Bone marrow (tissue), 2 donors: ENCODE data around the gene AVPR1A.
"Not testable (repeated sequence)": the region's sequence is repeated elsewhere in the genome, so short reads cannot be mapped to it uniquely, and the experiment has no call there.

Experiments
- DNase-seq, 2 donors: peaks; one replicate each; lab custom pipeline; 2025; lab: John Stamatoyannopoulos, UW

Gene AVPR1A

DNA sequence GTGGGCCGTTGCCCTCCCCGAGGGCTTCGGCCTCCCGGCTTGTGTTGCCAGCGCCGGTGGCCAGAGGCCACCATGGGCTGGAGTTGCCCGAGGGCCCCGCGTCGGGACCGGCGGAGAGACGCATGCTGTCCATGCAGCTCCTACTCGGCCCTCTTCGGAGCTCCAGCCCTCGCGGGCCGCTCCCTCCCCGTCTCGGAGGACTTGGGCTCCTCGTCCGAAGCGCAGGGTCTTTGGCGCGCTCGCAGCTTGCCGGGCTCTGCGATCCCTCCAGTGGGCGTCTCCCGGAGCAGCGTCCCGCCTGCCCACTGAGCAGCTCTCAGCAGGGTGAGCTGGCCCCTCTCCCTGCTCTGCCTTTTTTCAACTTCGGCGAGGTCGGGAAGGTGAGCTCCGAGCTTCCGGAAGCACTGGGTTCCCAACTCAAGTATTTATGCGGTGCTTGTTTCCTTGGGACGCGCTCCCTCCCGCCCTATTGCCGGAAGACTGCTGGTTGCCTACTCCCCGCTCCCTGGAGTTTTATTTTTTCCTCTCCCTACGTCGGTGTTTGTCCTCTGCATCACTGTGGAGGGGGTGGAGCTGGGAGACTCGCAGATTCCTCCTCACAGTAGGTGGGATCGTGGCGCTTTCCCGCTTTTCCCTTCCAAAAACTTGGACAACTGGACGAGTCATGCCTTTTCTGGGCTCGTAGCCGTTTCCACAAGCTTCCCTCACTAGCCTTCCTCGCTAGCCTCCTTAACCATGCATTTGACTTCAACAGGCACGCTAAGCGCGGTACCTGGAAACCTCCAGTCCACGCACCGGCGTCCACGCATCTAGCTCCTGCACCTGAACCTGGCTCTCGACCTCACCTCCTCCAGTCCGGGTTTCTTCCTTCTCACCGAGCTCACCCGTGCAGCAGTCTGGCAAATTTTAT is at the start of gene AVPR1A:
Gene AVPR1A, minus strand, starts transcription at position 489 of the 910 bp plus-strand sequence. Its CDS starts 365 bp downstream, at position 124.
- no peak for DNase-seq

DNA sequence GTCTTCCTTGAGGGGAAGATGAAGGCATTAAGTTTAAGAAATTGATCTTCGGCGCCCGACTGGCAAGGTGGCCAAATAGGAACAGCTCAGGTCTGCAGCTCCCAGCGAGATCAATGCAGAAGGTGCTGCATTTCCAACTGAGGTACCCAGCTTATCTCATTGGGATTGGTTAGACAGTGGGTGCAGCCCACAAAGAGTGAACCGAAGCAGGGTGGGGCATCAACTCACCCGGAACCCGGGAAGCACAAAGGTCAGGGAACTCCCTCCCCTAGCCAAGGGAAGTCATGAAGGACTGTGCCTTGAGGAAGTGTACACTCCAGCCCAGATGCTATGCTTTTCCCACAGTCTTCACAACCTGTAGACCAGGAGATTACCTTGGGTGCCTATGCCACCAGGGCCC is 45.2 kb upstream of the AVPR1A start:
- no peak for DNase-seq

DNA sequence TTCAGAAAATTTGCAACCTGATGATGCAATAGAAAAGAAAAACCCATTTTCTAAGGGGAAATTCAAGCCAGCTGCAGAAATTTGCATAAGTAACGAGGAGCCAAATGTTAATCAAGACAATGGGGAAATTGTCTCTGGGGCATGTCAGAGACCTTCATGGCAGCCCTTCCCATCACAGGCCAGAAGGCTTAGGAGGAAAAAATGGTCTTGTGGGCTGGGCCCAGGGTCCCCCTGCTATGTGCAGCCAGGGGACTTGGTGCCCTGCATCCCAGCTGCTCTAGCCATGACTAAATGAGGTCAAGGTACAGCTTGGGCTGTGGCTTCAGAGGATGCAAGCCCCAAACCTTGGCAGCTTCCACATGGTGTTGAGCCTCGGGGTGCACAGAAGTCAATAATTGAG is 28.2 kb upstream of the AVPR1A start:
- DNase-seq = no peak

DNA sequence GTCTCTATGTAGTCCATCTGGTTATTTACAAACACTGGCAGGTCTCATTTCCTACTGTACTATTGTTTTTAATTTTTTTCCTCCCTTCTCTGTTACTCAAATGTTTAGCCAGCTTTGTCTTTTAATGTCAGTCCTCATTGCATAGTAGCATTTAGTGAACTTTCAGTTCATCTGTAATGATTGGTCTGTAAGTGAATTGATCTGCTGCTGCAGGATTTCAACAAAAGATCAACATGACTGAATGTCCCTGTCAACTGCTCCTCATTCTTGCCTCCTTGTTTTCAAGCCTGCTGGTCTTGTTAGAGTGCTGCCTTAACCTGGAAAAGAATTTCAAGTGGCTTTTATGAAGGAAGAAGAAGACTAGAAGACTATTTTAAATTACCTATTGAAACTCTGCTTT is 19.3 kb upstream of the AVPR1A start:
- DNase-seq = no peak

DNA sequence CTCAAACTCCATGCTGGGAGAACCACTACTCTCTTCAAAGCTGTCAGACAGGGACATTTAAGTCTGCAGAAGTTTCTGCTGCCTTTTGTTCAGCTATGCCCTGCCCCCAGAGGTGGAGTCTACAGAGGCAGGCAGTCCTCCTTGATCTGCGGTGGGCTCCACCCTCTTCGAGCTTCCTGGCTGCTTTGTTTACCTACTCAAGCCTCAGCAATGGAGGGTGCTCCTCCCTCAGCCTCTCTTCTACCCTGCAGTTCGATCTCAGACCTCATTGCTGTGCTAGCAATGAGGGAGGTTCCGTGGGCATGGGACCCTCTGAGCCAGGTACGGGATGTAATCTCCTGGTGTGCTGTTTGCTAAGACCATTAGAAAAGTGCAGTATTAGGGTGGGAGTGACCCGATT is 16.7 kb upstream of the AVPR1A start:
- DNase-seq = not testable (repeated sequence)

DNA sequence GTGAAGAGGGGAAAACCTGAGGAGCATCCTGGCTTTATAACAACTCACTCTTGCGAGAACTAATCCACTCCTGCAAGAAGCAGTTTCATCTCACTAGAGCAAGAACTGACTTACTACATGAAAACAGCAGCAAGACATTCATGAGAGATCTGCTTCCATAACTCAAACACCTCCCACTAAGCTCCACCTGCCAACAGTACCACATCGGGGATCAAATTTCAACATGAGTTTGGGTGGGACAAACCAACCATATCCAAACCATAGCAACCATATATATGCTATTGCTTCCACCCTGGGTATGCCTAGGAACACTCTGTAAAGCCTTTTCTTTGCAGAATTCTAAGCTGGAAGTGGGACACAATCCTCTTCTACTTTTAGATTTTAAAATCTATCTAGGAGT is 13.9 kb upstream of the AVPR1A start:
- DNase-seq = no peak

DNA sequence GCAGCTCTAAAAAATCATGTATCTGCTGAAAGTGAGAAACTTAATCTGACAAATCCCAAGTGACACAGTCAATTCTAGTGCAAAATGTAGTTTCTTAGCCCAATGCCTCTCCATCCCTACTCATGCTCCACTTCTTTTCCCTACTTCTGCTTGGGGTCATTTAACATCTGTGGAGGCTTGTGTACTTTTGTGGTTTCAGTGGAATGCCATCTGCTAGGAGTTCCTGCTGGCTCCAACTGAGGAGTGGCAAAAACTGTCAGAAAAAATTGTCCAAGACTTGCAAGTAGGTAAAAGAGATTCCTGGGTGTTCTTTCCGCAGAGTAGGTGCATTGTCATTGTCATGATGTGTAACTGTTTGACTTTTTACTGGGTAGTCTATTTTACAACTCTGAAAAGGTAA is 12.5 kb upstream of the AVPR1A start:
- DNase-seq = no peak

DNA sequence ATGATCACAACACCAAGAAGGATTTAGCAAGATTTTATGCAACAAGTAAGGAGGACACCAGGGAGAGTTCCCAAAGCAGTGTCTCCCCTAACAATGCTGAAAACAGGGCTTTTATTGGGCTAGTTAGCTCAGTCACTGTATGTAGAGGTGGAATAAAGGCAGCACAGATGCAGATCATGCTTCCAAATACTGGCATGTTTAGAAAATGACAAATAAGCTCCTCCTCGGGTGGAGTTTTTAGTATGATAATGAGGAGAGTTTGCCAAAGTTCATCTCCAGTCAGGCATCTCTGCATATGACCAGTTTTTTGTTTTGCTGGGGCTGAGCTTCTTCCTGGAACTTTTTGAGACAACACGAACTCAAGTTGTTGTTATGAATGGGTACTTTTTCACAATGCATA is 4.4 kb upstream of the AVPR1A start:
- no peak for DNase-seq

DNA sequence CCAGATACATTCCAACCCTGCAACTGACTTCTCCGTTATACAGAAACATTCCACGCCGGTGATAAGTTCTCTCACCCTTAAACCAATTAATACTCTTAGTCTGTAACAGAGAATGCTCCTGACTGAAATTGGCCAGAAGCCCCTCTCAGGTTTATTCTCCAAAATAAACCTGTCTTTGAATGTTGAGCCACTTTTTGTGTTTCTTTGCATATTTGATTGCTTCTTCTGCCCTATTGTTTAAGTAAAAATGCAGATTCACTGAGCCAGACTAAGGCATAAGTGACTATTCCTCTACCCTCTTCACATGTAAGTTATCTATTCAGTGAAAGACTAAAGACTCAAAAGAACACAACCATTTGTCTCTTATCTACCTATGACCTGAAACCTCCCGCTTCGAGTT is 3.6 kb upstream of the AVPR1A start:
- DNase-seq = no peak

DNA sequence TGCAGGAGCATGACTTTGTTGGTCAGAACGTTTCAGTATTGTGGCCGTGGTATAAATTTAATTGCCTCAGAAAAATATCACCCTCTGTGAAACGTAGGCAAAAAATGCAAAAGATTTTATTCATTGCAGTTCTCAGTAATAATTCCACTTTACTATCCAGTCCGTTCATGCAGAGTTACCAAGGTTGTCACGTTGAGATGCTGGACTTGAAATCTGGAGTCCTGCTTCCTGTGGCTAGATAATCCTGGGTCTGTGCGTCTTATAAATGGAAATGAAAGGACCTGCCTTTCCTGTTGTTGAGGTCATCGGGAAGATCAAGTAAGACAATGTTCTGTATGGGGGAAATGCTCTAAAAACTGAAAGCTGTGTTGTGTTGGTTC is 1.3 kb upstream of the AVPR1A start:
- DNase-seq = no peak

DNA sequence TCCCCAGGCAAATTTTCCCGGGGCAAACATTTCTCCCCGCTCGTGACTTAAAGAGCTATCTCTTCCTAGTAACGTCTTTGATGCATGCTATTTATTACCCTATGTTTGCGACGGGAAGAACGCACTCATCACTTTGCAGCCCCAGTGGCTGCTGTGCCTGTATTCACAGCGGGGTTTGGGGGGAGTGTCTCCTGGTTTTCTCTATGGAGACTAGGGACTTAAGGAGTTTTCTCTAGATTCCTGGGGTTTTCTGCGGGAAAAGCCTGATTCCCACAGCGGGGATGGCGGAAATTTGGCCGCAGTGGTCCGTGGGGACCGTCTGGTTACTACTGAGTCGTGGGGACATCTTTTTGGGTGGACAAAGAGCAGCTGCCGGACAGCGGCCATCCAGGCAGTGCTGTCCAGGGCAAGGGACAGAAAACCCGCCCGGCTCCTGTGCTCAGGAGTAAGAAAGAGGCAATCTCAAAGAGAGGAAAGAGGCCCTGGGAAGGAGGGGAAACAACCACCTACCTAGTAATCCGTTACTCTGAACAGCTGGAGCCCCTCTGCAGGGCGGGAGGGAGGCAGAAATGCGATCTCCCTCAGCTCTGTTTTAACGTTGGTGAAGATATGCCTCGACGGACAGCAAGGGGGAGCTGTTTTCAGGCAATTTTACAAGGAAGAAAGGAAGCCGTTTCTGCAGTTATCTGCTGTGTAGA is 771 bp upstream of the AVPR1A start:
- peak in 1 of 2 donors; percentile 6 for DNase-seq

DNA sequence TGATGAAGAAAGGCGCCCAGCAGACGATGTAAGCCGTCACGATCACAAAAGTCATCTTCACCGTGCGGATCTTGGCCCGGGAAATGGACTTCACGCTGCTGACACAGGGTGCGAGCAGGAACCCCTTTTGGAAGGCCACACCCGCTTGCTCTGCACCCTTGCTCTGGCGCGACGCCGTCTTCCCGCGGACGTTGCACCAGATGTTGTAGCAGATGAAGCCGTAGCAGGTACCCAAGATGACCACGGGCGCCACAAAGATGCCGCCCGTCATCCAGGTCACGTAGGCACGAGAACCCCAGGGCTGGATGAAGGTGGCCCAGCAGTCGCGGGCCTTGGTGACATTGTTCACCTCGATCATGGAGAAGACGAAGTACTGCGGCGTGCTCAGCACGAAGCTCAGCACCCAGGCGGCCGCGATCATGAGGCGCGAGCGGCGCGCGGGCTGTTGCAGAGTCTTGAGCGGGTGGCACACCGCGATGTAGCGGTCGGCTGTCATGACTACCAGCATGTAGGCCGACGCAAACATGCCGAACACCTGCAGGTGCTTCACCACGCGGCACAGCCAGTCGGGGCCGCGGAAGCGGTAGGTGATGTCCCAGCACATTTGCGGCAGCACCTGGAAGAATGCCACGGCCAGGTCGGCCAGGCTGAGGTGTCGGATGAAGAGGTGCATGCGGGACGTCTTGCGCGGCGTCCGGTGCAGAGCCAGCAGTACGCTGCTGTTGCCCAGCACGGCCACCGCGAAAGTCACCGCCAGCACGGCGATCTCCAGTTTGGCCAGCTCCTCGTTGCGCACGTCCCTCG is 890 bp downstream of the AVPR1A start:
- DNase-seq = no peak

DNA sequence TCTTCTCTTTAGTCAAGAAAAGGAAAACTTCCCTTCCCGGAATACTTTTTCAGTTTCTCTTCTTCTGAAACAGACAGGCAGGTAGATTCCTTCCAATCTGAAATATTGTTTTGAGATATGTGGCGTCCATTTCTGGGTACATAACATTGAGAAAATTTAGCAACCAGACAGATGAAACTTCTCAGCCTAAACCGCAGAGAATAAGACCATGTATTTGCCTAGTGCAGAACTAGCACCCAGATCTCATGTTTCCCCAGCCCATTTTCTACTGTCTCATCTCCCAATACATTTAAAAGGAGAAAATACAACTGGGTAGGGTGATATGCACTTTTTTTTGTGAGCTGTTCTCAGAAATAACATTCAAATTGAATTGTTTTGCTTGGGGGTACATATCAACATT is 6.4 kb downstream of the AVPR1A start:
- no peak for DNase-seq

DNA sequence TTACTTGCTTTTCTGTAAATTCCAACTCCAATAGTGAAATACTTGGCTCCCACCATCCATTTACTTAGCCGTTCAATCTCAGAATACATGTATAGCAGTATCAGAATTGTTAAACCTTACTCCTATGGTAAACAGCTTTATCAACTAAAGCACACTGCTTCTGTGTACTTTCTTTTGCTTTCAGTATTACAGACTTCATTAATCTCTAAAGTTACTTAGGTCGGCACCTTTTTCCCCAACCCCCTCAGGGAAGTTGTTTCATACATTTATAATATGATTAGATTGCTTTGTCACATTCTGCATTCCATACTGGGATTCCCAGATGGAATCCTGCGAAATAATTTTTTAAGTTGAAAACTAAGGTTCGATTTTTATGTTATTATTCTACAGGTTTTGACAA is 12.5 kb downstream of the AVPR1A start:
- no peak for DNase-seq

DNA sequence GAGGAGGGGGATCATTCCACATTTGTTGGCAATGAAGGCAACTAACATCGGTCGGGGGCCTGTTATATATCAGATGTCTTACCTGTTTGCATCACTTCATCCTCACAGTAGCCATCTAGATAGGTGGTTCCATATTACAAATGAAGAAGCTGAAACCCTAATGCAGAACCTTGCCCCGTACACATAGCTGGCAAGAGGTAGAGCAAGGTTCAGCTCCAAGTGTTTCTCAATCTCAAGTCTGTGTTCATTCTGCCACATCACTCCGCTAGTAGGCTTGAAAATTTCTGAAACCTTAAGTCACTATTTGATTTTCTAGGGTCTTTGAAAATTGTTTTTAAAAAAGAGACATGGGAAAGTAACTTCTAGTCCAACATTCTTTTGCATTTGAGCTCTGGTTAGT is 17.0 kb downstream of the AVPR1A start:
- DNase-seq = no peak

DNA sequence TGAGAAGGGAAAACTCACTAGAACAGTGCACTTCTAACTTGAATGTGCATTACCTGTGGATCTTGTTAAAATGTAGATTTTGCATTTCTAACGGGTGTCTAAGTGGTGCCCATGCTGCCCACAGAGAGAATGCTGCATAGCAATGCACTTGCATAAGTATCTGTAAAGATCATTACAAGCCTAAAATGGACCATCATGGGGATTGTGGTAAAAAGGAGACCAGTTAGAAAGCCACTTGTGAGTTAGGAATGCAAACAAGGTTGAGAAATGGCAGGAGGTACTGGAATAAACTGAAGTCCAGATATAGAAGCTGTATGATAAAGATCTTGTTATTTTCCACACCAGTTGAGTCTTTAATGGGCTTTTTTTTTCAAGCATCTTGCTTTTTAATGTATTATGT is 18.8 kb downstream of the AVPR1A start:
- no peak for DNase-seq

DNA sequence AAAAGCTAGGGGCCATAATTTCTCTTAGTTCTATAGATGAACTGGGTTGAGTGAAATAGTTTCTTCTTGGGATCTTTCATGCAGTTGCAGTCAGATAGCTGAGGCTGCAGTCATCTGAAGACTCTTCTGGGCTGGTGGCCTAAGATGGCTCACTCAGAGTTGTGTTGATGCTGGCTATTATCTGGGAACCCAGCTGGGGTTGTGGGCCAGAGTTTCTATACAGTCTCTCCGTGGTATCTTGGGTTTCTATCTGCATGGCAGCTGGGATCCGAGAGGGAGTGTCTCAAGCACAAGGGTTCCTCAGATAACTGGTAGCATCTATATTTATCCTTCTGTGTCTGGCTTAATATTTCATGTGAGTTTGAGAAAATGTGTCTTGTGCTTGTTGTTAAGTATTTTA is 21.1 kb downstream of the AVPR1A start:
- no peak for DNase-seq

DNA sequence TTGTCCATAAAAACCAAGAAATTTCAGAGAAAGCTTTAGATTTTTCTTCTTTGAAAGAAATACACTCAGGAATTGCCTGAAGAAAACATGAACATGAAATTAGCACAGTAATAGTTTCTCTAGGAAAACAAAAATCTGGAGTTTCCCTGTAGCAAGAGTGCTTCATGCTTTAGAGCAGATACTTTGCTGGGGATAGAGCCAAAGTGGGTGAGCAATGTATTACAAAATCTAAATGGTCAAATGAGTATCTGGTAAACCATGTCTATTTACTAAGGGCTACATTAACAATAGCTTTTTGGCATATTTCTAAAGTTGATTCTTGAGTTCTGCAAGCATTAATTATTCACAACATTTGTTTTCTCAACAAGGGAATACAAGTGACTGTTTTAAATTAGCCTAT is 26.2 kb downstream of the AVPR1A start:
- no peak for DNase-seq

DNA sequence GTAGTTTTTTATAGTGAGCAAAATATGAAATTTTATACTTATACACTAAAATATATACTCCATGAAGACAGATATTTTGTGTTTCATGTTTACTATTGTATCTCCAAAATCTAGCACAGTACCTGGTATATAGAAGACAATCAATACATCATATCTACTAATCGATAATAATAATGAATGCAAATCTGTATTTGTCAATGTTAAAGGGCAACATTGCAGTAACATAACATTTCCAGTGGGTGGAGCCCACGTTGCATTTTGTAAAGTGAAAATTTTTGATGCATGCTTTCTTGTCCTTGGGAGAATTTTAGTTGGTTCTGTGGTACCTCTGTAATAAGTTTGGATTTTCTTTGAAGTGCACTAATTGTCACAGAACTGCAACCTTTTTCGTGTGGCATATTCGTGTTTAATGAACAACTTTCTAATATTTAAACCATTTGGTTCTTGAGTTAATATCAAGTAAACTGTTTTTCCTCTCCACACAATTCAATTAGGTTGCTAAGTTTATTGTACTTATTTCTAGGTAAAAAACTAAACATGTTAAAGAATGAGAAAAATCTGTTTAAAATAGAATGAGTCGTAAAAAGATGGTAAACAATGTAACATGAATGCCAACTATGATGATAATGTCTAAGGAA is 47.4 kb downstream of the AVPR1A start:
- no peak for DNase-seq

DNA sequence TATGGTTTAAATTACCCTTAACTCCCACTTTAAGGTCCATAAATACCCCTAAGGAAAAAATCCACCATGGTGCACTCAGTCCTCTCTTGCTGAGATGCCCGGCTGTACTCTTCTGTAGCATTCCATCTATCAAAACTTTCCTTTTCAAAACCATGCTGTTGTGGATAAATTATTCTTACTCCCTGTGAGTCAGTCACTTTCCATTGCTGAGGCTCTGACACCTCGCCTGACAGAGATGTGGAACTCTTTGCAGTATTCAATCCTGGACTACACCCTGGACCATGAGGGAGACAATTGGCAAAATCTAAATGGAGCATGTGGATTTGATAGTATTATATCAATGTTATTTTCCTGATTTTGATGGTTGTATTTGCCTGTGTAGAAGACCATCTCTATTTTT is 49.1 kb downstream of the AVPR1A start:
- DNase-seq = no peak

DNA sequence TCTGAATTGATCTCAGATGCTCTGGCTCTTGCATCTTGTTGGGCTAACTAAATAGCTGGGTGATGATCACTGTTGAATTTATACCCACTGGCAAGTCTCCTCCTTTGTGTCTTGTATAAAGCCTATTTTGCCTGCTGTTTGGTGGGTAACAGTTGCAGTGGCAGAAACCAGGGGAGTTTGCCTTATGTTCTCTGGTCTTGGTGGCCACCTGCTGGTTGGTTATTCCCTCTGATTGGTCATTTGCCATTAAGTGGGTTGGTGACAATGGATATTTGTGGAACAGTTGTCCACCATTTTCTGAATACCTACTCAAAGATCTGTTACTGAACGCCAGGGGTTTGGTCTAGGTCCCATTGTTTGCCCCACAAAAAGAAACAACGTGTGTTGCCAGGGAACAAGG is 52.1 kb downstream of the AVPR1A start:
- no peak for DNase-seq

DNA sequence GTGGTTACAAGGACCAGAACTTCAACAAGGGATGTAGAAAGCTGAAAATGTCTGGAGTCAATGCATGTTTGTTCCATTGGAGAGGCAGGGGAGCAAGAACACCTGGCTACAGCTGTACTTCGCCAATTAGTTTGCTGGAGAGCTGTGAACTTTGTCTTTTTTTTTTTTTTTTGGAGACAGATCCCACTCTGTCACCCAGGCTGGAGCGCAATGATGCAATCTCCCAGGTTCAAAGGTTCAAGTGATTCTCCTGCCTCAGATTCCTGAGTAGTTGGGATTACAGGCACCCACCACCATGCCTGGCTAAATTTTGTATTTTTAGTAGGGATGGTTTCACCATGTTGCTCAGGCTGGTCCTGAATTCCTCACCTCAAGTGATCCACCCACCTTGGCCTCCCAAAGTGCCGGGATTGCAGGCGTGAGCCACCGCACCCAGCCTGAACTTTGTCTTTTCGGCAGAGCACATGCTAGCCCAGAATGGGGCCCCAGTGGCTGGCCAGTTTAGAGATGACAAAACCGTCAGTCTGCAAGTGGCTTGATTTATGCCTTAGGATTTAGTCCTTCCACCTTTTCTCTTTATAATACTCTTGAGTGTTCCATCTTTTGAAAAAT is 55.5 kb downstream of the AVPR1A start:
- DNase-seq = no peak
